Ovary (tissue), 9 donors: ENCODE data around the gene MARK2. TPM values are rescaled to one million over a fixed set of nuclear protein-coding genes. Genes with fewer than 3 reads are reported as not detected.

Experiments used
- DNase-seq, 5 donors: peaks; one replicate each; pipeline ENCODE4 v3.0.0-alpha.2; 2019 to 2020
- H3K27ac ChIP-seq, 2 donors: fragments of 200-600 bp; one replicate each; pipeline versions ENCODE4 v1.5.1 to v1.8.0; 2019 to 2022
- H3K27me3 ChIP-seq: fragments of 200-600 bp; one replicate; pipeline ENCODE4 v1.8.0; 2022
- H3K36me3 ChIP-seq: fragments of 200-600 bp; sonication (generic); one replicate; pipeline ENCODE4 v1.5.1; 2019
- H3K4me1 ChIP-seq: one replicate; pipeline ENCODE4 v1.8.1; 2013; ENCODE audit warnings: mild to moderate bottlenecking, moderate library complexity; ENCODE audit not compliant: insufficient read depth
- H3K4me3 ChIP-seq: fragments of 200-600 bp; sonication (generic); one replicate; pipeline ENCODE4 v1.5.1; 2017
- H3K9me3 ChIP-seq, 2 donors: fragments of 200-600 bp in 1 of 2; sonication (generic) in 1 of 2; one replicate each; pipeline versions ENCODE4 v1.5.1 to v1.8.1; 2013 to 2019; ENCODE audit warnings: mild to moderate bottlenecking in 1 of 2, moderate library complexity in 1 of 2
- CTCF ChIP-seq, 3 donors: fragments of 450-650 bp in 2 of 3; fragments of 200-600 bp in 1 of 3; IDR thresholded peaks; one replicate each; pipeline versions ENCODE4 v1.5.1 to v1.8.0; 2016 to 2022; ENCODE audit warnings: antibody characterized with exemption in 3 of 3, mild to moderate bottlenecking in 1 of 3
- EP300 ChIP-seq: sonication (generic); formaldehyde crosslinking; IDR thresholded peaks from one replicate; pipeline ENCODE4 v1.6.1; 2017; ENCODE audit warnings: antibody characterized with exemption
- POLR2A ChIP-seq: fragments of 450-650 bp; IDR thresholded peaks from one replicate; pipeline ENCODE4 v1.6.1; 2017; ENCODE audit warnings: antibody characterized with exemption, mild to moderate bottlenecking, moderate library complexity
- WGBS, 3 donors: extraction: QIAGEN DNeasy Blood & Tissue Kit in 1 of 3; methylation state at CpG; one replicate each; pipeline versions ENCODE4 v1.1.5 to v1.1.7; 2013 to 2017; 5-methylcytosine and 5-hydroxymethylcytosine counted together
- intact Hi-C, 4 donors: fragments of 100-400 bp; cut with DNase I; formaldehyde crosslinking; loops; one replicate each; pipeline versions ENCODE4 v1.11.0 to v1.15.1; 2022 to 2023
- polyA plus RNA-seq, 2 donors: library from polyadenylated mRNA; stranded (reverse); fragments of 200-250 nt in 1 of 2; fragments of 350-450 nt in 1 of 2; fragmentation: Illumina TruSeq in 1 of 2; extraction: RNeasy Lipid Tissue Mini Kit (QIAGEN cat#74804) in 1 of 2; gene quantifications; one replicate each; pipeline ENCODE4 v1.2.3, GENCODE V29; 2013 to 2014
- total RNA-seq, 7 donors: library from RNA; depleted of rRNA in 2 of 7; stranded (reverse); fragments of >200 nt in 2 of 7; fragmentation: NEBNext Ultra II Directional in 3 of 7; extraction: Animal tissue kit (Norgen Biotek cat#: 25700) in 3 of 7; gene quantifications; one replicate each; pipeline versions ENCODE4 v1.1.0 to v1.2.4, GENCODE V29; 2016 to 2023
- donor health status: DM: no; HTN: no; CAD: no; lungs with moderate emphysema.
- donor health status: DM: no; HTN: no; CAD: no.
- donor health status: Bipolar disorder and iron deficiency.
- donor health status: DM: yes; HTN: yes; CAD: no.
- donor health status: DM: no; HTN: no; CAD: no.
- donor health status: DM: yes; HTN: yes; CAD: no.

MARK2 gene
- total and polyA plus RNA-seq, 9 donors = 12.3 to 27.8 (median 25.8) TPM

- H3K36me3 ChIP-seq = no peaks in the 10 kb centered on the region
- H3K27me3 ChIP-seq = no peaks in the 10 kb centered on the region
- WGBS, 3 donors = 78 to 86% (median 80%) methylated on average over 5 of the region's 5 CpGs
- no peaks in the 10 kb centered on the region for H3K9me3 ChIP-seq
- peak overlapping the region in 1 of 2 donors; percentile 42 for H3K27ac ChIP-seq
- no peak overlapping the region for H3K4me3 ChIP-seq
- no peak for DNase-seq
- no peaks in the 10 kb centered on the region for H3K4me1 ChIP-seq
- TF ChIP-seq EP300 (no peak), CTCF (IDR thresholded peaks at IDR 0.05) (no peak), POLR2A (no peak)
- intact Hi-C loops = no loop called here
These were observed 12.0 kb downstream of the MARK2 start for GRCh38 chr11:63850920-63851319.

GRCh38 chr11:63851364-63851763 lies 12.5 kb downstream of the MARK2 start:
- Histone ChIP-seq H3K27me3 (no peaks in the 10 kb centered on the region), H3K4me3 (no peak overlapping the region), H3K9me3 (no peaks in the 10 kb centered on the region), H3K27ac (peak overlapping the region in 1 of 2 donors; percentile 42), H3K36me3 (no peaks in the 10 kb centered on the region), H3K4me1 (no peaks in the 10 kb centered on the region)
- intact Hi-C loops = no loop called here
- TF ChIP-seq EP300 (no peak), CTCF (IDR thresholded peaks at IDR 0.05) (no peak), POLR2A (no peak)
- no peak for DNase-seq
- 45 to 57% (median 46%) methylated on average over 2 of the region's 2 CpGs for WGBS, 3 donors

- Histone ChIP-seq H3K9me3 (no peaks in the 10 kb centered on the region), H3K27me3 (no peaks in the 10 kb centered on the region), H3K4me1 (no peaks in the 10 kb centered on the region), H3K27ac (no peak overlapping the region), H3K36me3 (no peaks in the 10 kb centered on the region), H3K4me3 (no peak overlapping the region)
- TF ChIP-seq POLR2A (no peak), CTCF (IDR thresholded peaks at IDR 0.05) (no peak), EP300 (no peak)
- intact Hi-C loops = no loop called here
- WGBS, 3 donors = 92 to 96% (median 94%) methylated on average over 3 of the region's 3 CpGs
- DNase-seq = no peak
These were observed 14.6 kb downstream of the MARK2 start for GRCh38 chr11:63853476-63853875.

DNA sequence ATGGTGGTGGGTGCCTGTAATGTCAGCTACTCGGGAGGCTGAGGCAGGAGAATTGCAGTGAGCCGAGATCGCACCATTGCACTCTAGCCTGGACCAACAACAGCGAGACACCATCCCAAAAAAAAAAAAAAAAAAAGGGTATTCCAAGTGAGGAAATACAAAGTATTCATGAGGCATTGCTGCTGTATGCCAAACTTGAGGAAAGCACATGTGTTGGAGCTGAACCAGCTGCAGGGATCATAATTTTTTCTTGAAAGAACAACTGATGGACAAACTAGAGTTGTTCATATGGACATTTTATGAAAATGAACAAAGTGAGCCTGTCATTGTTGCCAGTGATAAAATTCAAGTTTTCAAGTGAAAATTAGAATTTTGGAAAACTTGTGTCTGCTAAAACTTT lies 15.8 kb downstream of the MARK2 start:
- Histone ChIP-seq H3K4me1 (no peaks in the 10 kb centered on the region), H3K36me3 (no peaks in the 10 kb centered on the region), H3K9me3 (no peaks in the 10 kb centered on the region), H3K27me3 (no peaks in the 10 kb centered on the region), H3K27ac (no peak overlapping the region), H3K4me3 (no peak overlapping the region)
- WGBS, 3 donors = 88 to 95% (median 95%) methylated on average over 4 of the region's 4 CpGs
- DNase-seq = no peak
- TF ChIP-seq POLR2A = no peak
- no peak for TF ChIP-seq CTCF (IDR thresholded peaks at IDR 0.05)
- intact Hi-C loops = no loop called here

GRCh38 chr11:63855975-63856374 lies 17.1 kb downstream of the MARK2 start:
- WGBS, 3 donors = 72 to 92% (median 74%) methylated on average over 2 of the region's 2 CpGs
- H3K4me1 ChIP-seq = no peaks in the 10 kb centered on the region
- no peaks in the 10 kb centered on the region for H3K36me3 ChIP-seq
- TF ChIP-seq EP300 (no peak), POLR2A (no peak), CTCF (IDR thresholded peaks at IDR 0.05) (no peak)
- DNase-seq = no peak
- no peak overlapping the region for H3K4me3 ChIP-seq
- H3K27ac ChIP-seq = no peak overlapping the region
- H3K9me3 ChIP-seq = no peaks in the 10 kb centered on the region
- no peaks in the 10 kb centered on the region for H3K27me3 ChIP-seq
- intact Hi-C loops = no loop called here
